GM18505 (cell line): Measurements from ENCODE around the gene STX10.
"Not testable (repeated sequence)": the region's sequence is repeated elsewhere in the genome, so short reads cannot be mapped to it uniquely, and the experiment has no call there.

ENCODE experiments used
- ATAC-seq: cut with Tn5 transposase; IDR thresholded peaks from one replicate; pipeline ENCODE4 v1.9.1; 2021; ENCODE audit not compliant: unreplicated experiment
- POLR2A ChIP-seq: IDR thresholded peaks from 4 replicates; pipeline ENCODE4 v1.6.1; 2011; ENCODE audit warnings: borderline replicate concordance; ENCODE audit not compliant: insufficient read depth, insufficient read length; ENCODE audit errors: extremely low read depth

Gene STX10

GRCh38 chr19:13172346-13173138 lies 22.4 kb upstream of the STX10 start:
- TF ChIP-seq POLR2A: no peak
- ATAC-seq: no peak

- no peak for ATAC-seq
- no peak for TF ChIP-seq POLR2A
Observed at GRCh38 chr19:13171146-13171545, 21.0 kb upstream of the STX10 start.

GRCh38 chr19:13169769-13170168 lies 19.6 kb upstream of the STX10 start:
- ATAC-seq: no peak
- TF ChIP-seq POLR2A: no peak

- not testable (repeated sequence) for ATAC-seq
Observed at GRCh38 chr19:13166151-13166550, 16.0 kb upstream of the STX10 start.

GRCh38 chr19:13165162-13165997 lies 15.2 kb upstream of the STX10 start:
- ATAC-seq: no peak
- TF ChIP-seq POLR2A: no peak

- ATAC-seq: no peak
Observed at GRCh38 chr19:13164343-13165161, 14.4 kb upstream of the STX10 start.

GRCh38 chr19:13163609-13164342 lies 13.6 kb upstream of the STX10 start:
- TF ChIP-seq POLR2A: no peak
- ATAC-seq: no peak

More at GRCh38 chr19:13164343-13165161, 14.4 kb upstream of the STX10 start:
- TF ChIP-seq POLR2A: no peak

GRCh38 chr19:13162724-13163608 lies 12.8 kb upstream of the STX10 start:
- TF ChIP-seq POLR2A: peak; percentile 69
- ATAC-seq: peak; percentile 45

- no peak for ATAC-seq
- TF ChIP-seq POLR2A: no peak
Observed at GRCh38 chr19:13160557-13160956, 10.4 kb upstream of the STX10 start.

- no peak for ATAC-seq
- TF ChIP-seq POLR2A: no peak
Observed at GRCh38 chr19:13159713-13160112, 9.5 kb upstream of the STX10 start.

- no peak for ATAC-seq
- no peak for TF ChIP-seq POLR2A
Observed at GRCh38 chr19:13155472-13156359, 5.5 kb upstream of the STX10 start.

GRCh38 chr19:13154911-13155471 lies 4.8 kb upstream of the STX10 start:
- TF ChIP-seq POLR2A: peak; percentile 64
- no peak for ATAC-seq
